ENCODE measurements around the gene WDR36.

Gene WDR36

GRCh38 chr5:111106320-111106948 is 14.3 kb downstream of the WDR36 start:
- DNase-seq, result no peak

GRCh38 chr5:111107371-111107770 is 15.2 kb downstream of the WDR36 start:
- no peak for DNase-seq

- no peak for DNase-seq
These were observed 19.8 kb downstream of the WDR36 start for GRCh38 chr5:111111956-111112355.

- DNase-seq, result no peak
These were observed 21.5 kb downstream of the WDR36 start for GRCh38 chr5:111113678-111114077.

GRCh38 chr5:111115229-111115628 is 23.1 kb downstream of the WDR36 start:
- no peak for DNase-seq

GRCh38 chr5:111116550-111116949 is 24.4 kb downstream of the WDR36 start:
- DNase-seq, result no peak

GRCh38 chr5:111117136-111117535 is 25.0 kb downstream of the WDR36 start:
- no peak for DNase-seq

GRCh38 chr5:111119221-111119620 is 27.1 kb downstream of the WDR36 start:
- DNase-seq, result no peak

- DNase-seq, result no peak
These were observed 27.7 kb downstream of the WDR36 start for GRCh38 chr5:111119856-111120255.

- no peak for DNase-seq
These were observed 28.8 kb downstream of the WDR36 start for GRCh38 chr5:111120911-111121310.

GRCh38 chr5:111121926-111122325 is 29.8 kb downstream of the WDR36 start:
- no peak for DNase-seq

- no peak for DNase-seq
These were observed 30.2 kb downstream of the WDR36 start for GRCh38 chr5:111122398-111122797.

- no peak for DNase-seq
These were observed 32.6 kb downstream of the WDR36 start for GRCh38 chr5:111124793-111125192.

GRCh38 chr5:111126896-111127295 is 34.7 kb downstream of the WDR36 start:
- no peak for DNase-seq

GRCh38 chr5:111127453-111128195 is 35.5 kb downstream of the WDR36 start:
- DNase-seq, result no peak

- DNase-seq, result no peak
These were observed 37.8 kb downstream of the WDR36 start for GRCh38 chr5:111129938-111130337.

GRCh38 chr5:111131356-111131755 is 39.2 kb downstream of the WDR36 start:
- no peak for DNase-seq

- DNase-seq, result no peak
These were observed 39.9 kb downstream of the WDR36 start for GRCh38 chr5:111132076-111132475.

GRCh38 chr5:111132731-111133435 is 40.7 kb downstream of the WDR36 start:
- DNase-seq, result no peak

- DNase-seq, result no peak
These were observed 41.2 kb downstream of the WDR36 start for GRCh38 chr5:111133436-111133751.

- DNase-seq, result no peak
These were observed 41.9 kb downstream of the WDR36 start for GRCh38 chr5:111134087-111134486.

GRCh38 chr5:111134864-111135263 is 42.7 kb downstream of the WDR36 start:
- DNase-seq, result no peak

GRCh38 chr5:111135363-111135762 is 43.2 kb downstream of the WDR36 start:
- no peak for DNase-seq

GRCh38 chr5:111135946-111136345 is 43.8 kb downstream of the WDR36 start:
- DNase-seq, result no peak

Data from bone marrow (tissue), 2 donors.